GM23248 (cell line): ENCODE data around the gene TRIML2. TPM values are rescaled to one million over a fixed set of nuclear protein-coding genes. Genes with fewer than 3 reads are reported as not detected.

Experiments used
- DNase-seq: peaks from one replicate; pipeline ENCODE4 v3.0.0-alpha.2; 2015
- H2AFZ ChIP-seq: fragments of 200-600 bp; sonication (generic); 2 replicates; pipeline ENCODE4 v1.6.1; 2016; ENCODE audit warnings: antibody characterized with exemption
- H3F3A ChIP-seq: fragments of 200-600 bp; sonication (generic); 2 replicates; pipeline ENCODE4 v1.6.1; 2016; ENCODE audit warnings: mild to moderate bottlenecking, antibody characterized with exemption, mixed run types; ENCODE audit not compliant: insufficient read depth
- H3K27ac ChIP-seq: fragments of 200-600 bp; sonication (generic); 2 replicates; pipeline ENCODE4 v1.5.1; 2016; ENCODE audit warnings: mild to moderate bottlenecking
- H3K27me3 ChIP-seq: fragments of 200-600 bp; sonication (generic); replicated peaks from 2 replicates; pipeline ENCODE4 v1.6.1; 2016; ENCODE audit warnings: mild to moderate bottlenecking; ENCODE audit not compliant: insufficient read depth
- H3K36me3 ChIP-seq: fragments of 200-600 bp; sonication (generic); 2 replicates; pipeline ENCODE4 v1.6.1; 2016; ENCODE audit warnings: low read depth, mild to moderate bottlenecking
- H3K4me1 ChIP-seq: fragments of 200-600 bp; sonication (generic); 2 replicates; pipeline ENCODE4 v1.6.1; 2016; ENCODE audit warnings: mild to moderate bottlenecking; ENCODE audit not compliant: insufficient read depth
- H3K4me2 ChIP-seq: fragments of 200-600 bp; sonication (generic); one replicate; pipeline ENCODE4 v1.6.1; 2016; ENCODE audit warnings: mild to moderate bottlenecking; ENCODE audit not compliant: unreplicated experiment
- H3K4me3 ChIP-seq: fragments of 200-600 bp; sonication (generic); 2 replicates; pipeline ENCODE4 v1.5.1; 2016; ENCODE audit warnings: mild to moderate bottlenecking
- H3K79me2 ChIP-seq: fragments of 200-600 bp; sonication (generic); 2 replicates; pipeline ENCODE4 v1.6.1; 2016; ENCODE audit warnings: mild to moderate bottlenecking; ENCODE audit not compliant: insufficient read depth
- H3K9ac ChIP-seq: fragments of 200-600 bp; sonication (generic); 2 replicates; pipeline ENCODE4 v1.6.1; 2016; ENCODE audit warnings: mild to moderate bottlenecking
- H3K9me2 ChIP-seq: fragments of 200-600 bp; sonication (generic); 2 replicates; pipeline ENCODE4 v1.6.1; 2016; ENCODE audit warnings: mixed run types, mild to moderate bottlenecking, moderate library complexity; ENCODE audit not compliant: insufficient read depth
- H3K9me3 ChIP-seq: fragments of 200-600 bp; sonication (generic); one replicate; pipeline ENCODE4 v1.6.1; 2017; ENCODE audit warnings: low read depth
- H4K20me1 ChIP-seq: fragments of 200-600 bp; sonication (generic); 2 replicates; pipeline ENCODE4 v1.6.0; 2016; ENCODE audit not compliant: insufficient read depth
- EZH2 ChIP-seq: fragments of 200-600 bp; sonication (generic); IDR thresholded peaks from 2 replicates; pipeline ENCODE4 v1.6.1; 2018; ENCODE audit warnings: antibody characterized with exemption, mild to moderate bottlenecking; ENCODE audit not compliant: insufficient read depth, poor library complexity, severe bottlenecking
- EZH2phosphoT487 ChIP-seq: fragments of 200-600 bp; sonication (generic); IDR thresholded peaks from 2 replicates; pipeline ENCODE4 v1.6.1; 2018; ENCODE audit warnings: antibody characterized with exemption, moderate library complexity, mild to moderate bottlenecking, low read depth; ENCODE audit not compliant: insufficient read depth
- WGBS, 2 experiments: methylation state at CpG; one replicate each; pipeline ENCODE4 v1.1.6; 2015 to 2017; ENCODE audit warnings: low lambda C conversion rate in 2 of 2, low coverage in 1 of 2; ENCODE audit errors: missing lambda C conversion rate in 2 of 2; 5-methylcytosine and 5-hydroxymethylcytosine counted together
- in situ Hi-C: fragments of 300-500 bp; cut with MboI; formaldehyde crosslinking; loops from 2 replicates; pipeline ENCODE4 v1.15.0; 2020
- polyA plus RNA-seq: library from polyadenylated mRNA; unstranded; fragments of >200 nt; fragmentation: Nextera tagmentation; extraction: Ambion mirVana; gene quantifications from 2 replicates; pipeline ENCODE4 v1.2.1, GENCODE V29; 2016
- total RNA-seq: library from RNA; depleted of rRNA; stranded (reverse); fragments of >200 nt; shearing (Covaris generic); gene quantifications from 2 replicates; pipeline ENCODE4 v1.2.3, GENCODE V29; 2014

TRIML2 gene
- total and polyA plus RNA-seq, 2 experiments from 2014 or later: not detected

- 30% methylated on average over 5 of the region's 5 CpGs for WGBS, 2 experiments
- H3K4me3 ChIP-seq: no peak overlapping the region
- H3K27me3 ChIP-seq: no peaks in the 10 kb centered on the region
- H4K20me1 ChIP-seq: no peaks in the 10 kb centered on the region
- no peaks in the 10 kb centered on the region for H3K4me1 ChIP-seq
- no peak overlapping the region for H3K27ac ChIP-seq
- H3K4me2 ChIP-seq: no peak overlapping the region
- no peaks in the 10 kb centered on the region for H3K79me2 ChIP-seq
- in situ Hi-C loops: no loop called here
- H3K36me3 ChIP-seq: no peaks in the 10 kb centered on the region
- H3K9me3 ChIP-seq: no peaks in the 10 kb centered on the region
- TF ChIP-seq EZH2 (no peak), EZH2phosphoT487 (no peak)
- no peak overlapping the region for H3K9ac ChIP-seq
- H3F3A ChIP-seq: no peaks in the 10 kb centered on the region
- H2AFZ ChIP-seq: no peak overlapping the region
- DNase-seq: peak; percentile 13
- H3K9me2 ChIP-seq: no peaks in the 10 kb centered on the region
Observed at GRCh38 chr4:188127214-188127874, 17.9 kb upstream of the TRIML2 start.

GRCh38 chr4:188121530-188121929 lies 12.1 kb upstream of the TRIML2 start:
- Histone ChIP-seq H4K20me1 (no peaks in the 10 kb centered on the region), H3K36me3 (no peaks in the 10 kb centered on the region), H3K79me2 (no peaks in the 10 kb centered on the region), H3K4me1 (no peaks in the 10 kb centered on the region), H3K27ac (no peak overlapping the region), H3K9me3 (no peaks in the 10 kb centered on the region), H3K27me3 (no peaks in the 10 kb centered on the region), H3K4me3 (no peak overlapping the region), H3K9ac (no peak overlapping the region), H3F3A (no peaks in the 10 kb centered on the region), H2AFZ (no peak overlapping the region), H3K4me2 (no peak overlapping the region), H3K9me2 (no peaks in the 10 kb centered on the region)
- no peak for DNase-seq
- no peak for TF ChIP-seq EZH2
- no peak for TF ChIP-seq EZH2phosphoT487
- in situ Hi-C loops: no loop called here
- WGBS, 2 experiments: 35 to 40% methylated on average over 13 of the region's 13 CpGs

DNA sequence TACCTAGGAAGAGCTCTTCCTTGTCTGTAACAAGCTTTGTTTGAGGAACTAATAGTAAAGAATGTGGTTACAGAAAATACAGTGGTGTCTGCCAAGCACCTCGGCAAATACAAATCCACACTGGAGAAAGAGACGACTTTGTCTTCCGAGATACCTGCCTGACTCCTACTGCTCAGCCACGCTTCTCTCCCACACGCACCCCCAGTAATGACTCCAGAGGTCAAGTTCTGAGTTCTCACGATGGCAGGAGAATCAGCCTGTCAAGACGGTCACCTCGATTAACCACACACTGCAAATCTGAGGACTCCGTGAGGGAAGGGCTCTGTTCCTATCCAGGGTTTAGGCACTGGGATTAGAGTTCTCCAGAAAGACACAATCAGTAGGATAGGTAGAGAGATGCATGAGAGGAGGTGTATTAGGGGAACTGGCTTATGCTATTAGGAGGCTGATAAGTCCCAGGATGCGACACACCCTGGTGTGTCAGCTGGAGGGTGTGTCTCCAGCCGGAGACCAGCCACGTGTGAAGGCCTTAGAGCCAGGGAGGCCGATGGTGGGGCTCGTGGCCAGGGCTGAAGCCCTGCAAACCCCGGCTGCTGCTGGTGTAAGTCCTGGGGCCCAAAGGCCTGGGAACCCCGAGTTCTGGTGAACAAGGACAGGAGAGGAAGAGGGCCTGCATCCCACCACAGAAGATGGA lies 8.4 kb upstream of the TRIML2 start:
- no peak overlapping the region for H3K9ac ChIP-seq
- H3K9me3 ChIP-seq: no peaks in the 10 kb centered on the region
- WGBS, 2 experiments: 43% methylated on average over 16 of the region's 16 CpGs
- no peaks in the 10 kb centered on the region for H3K27me3 ChIP-seq
- TF ChIP-seq EZH2phosphoT487 (no peak), EZH2 (no peak)
- no peak overlapping the region for H3K27ac ChIP-seq
- H3K9me2 ChIP-seq: no peaks in the 10 kb centered on the region
- no peaks in the 10 kb centered on the region for H4K20me1 ChIP-seq
- H3K4me1 ChIP-seq: no peaks in the 10 kb centered on the region
- no peak for DNase-seq
- no peaks in the 10 kb centered on the region for H3F3A ChIP-seq
- no peak overlapping the region for H2AFZ ChIP-seq
- no peak overlapping the region for H3K4me2 ChIP-seq
- H3K36me3 ChIP-seq: no peaks in the 10 kb centered on the region
- no peaks in the 10 kb centered on the region for H3K79me2 ChIP-seq
- in situ Hi-C loops: no loop called here
- H3K4me3 ChIP-seq: no peak overlapping the region

DNA sequence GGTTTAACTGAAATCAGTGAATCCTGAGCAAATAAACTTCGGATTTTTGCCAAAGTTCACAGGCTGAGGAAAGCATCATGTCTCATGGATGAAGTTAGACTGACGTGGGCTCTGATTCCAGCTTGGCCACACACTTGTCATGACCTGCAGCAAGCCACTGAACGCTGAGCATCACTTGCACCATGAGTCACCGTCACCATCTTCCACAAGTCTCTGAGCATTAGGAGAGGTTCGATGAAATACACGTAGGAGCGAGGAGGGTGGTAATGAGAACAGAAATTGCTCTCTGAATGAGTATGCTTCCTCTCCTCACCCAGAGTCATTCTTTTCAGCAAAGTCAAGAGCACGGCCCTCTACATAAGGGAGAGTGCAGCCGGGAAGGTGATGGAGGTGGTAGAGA lies 3.8 kb upstream of the TRIML2 start:
- 47 to 51% methylated on average over 9 of the region's 9 CpGs for WGBS, 2 experiments
- DNase-seq: no peak
- no peak overlapping the region for H3K27ac ChIP-seq

More for the DNA sequence above, 3.8 kb upstream of the TRIML2 start:
- H2AFZ ChIP-seq: no peak overlapping the region
- no peaks in the 10 kb centered on the region for H3K9me3 ChIP-seq
- H3K79me2 ChIP-seq: no peaks in the 10 kb centered on the region
- no peak overlapping the region for H3K4me3 ChIP-seq
- H3K9ac ChIP-seq: no peak overlapping the region
- H3F3A ChIP-seq: no peaks in the 10 kb centered on the region
- in situ Hi-C loops: no loop called here
- H4K20me1 ChIP-seq: no peaks in the 10 kb centered on the region
- H3K27me3 ChIP-seq: no peaks in the 10 kb centered on the region
- no peaks in the 10 kb centered on the region for H3K4me1 ChIP-seq
- no peak overlapping the region for H3K4me2 ChIP-seq
- TF ChIP-seq EZH2 (no peak), EZH2phosphoT487 (no peak)
- H3K9me2 ChIP-seq: no peaks in the 10 kb centered on the region
- H3K36me3 ChIP-seq: no peaks in the 10 kb centered on the region
